ENCODE measurements around the gene GOLT1A. TPM values are rescaled to one million over a fixed set of nuclear protein-coding genes. Genes with fewer than 3 reads are reported as not detected.

The GOLT1A gene
- total and polyA plus RNA-seq, 10 of the 15 experiments (the other 5 are each of a cell fraction or from before 2014, with no cell fraction given) = 0.09 to 0.46 TPM; not detected in 8

DNA sequence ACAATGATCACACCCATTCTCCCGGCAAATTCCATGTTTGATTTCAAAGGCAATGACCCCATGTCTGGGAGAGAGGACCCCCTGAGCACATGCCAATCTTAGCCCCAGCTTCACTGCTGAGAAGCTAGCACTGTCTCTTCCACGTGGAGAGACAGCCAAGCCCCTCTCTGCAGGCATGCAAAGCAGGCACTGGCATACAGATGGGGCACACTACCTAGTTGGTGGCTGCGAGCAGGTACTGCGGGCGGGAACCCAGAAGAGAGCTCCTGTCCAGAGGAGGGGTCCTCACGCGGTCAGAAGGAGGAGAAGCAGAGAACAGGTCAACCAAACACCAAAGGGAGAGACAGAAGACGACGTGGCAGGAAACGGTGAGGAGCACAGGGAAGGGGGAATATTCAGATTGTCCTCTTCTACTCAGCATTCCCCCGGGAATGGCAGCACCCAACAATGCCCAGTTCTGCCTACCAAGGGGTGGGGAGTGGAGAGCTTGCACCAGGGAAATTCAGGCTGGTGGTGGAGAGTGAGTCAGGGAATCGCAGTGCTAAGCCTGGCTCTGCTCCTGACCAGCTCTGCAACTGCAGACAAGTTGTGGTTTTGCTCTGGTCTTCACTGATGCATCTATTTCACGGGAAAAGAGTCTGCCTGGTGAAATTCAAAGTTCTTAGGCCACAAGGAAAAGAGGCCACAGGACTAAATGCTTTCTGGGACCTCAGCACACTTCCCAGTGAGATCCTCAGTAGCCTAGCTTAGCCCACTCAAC lies 48.1 kb upstream of the GOLT1A start:
- no TSS peak for BruUV-seq (replicated peaks)
- ChIA-PET POLR2A (interaction anchor here (0.6 kb wide), 1 partner anchor 51 kb away, joined by 4 read pairs; no protein-coding TSS in a partner anchor), CTCF (interaction anchor here (0.7 to 5.5 kb wide), 4 partner anchors 101 to 137 kb away, joined by 3 to 24 read pairs (median 3); no protein-coding TSS in a partner anchor), SMC1A (ENCODE audit: uncharacterized antibody, unreplicated experiment) (interaction anchor here (1.4 to 8.4 kb wide), 2 partner anchors 31 to 100 kb away, joined by 3 to 86 read pairs; partner anchors contain the start of gene PLEKHA6), RAD21 (ENCODE audit: unreplicated experiment) (interaction anchor here (1.6 to 4.8 kb wide), 2 partner anchors 25 to 100 kb away, joined by 3 to 57 read pairs; partner anchors contain the start of gene PLEKHA6)
- no peak for FAIRE-seq
- ATAC-seq = no peak
- Histone ChIP-seq H3K79me2 (ENCODE audit: control insufficient read depth, insufficient read depth, low read length) (no peaks in the 10 kb centered on the region), H3K4me2 (ENCODE audit: control insufficient read depth, insufficient read depth) (no peak overlapping the region), H2AFZ (ENCODE audit: control insufficient read depth, low read depth, low read length) (no peak overlapping the region), H3K27ac (ENCODE audit: control insufficient read depth, insufficient read depth) (no peak overlapping the region), H3K36me3 (ENCODE audit: control insufficient read depth in 2 of 2, insufficient read depth in 2 of 2, low read length in 1 of 2) (no peaks in the 10 kb centered on the region), H3K9ac (ENCODE audit: control insufficient read depth, insufficient read depth, low read length) (no peak overlapping the region), H3K4me3 (no peak overlapping the region), H3K9me3 (replicated peaks; ENCODE audit: control insufficient read depth, insufficient read depth, low read length) (no peaks in the 10 kb centered on the region), H4K20me1 (ENCODE audit: control insufficient read depth, insufficient read depth) (no peaks in the 10 kb centered on the region; the same call in 1 of the 2 replicates), H3K27me3 (replicated peaks in 1 of 2; ENCODE audit: control insufficient read depth in 2 of 2, insufficient read depth in 2 of 2, low read length in 1 of 2) (peaks cover 2 to 8% of the 10 kb centered on the region in 2 experiments; a peak in 3 of 4 replicates), H3K4me1 (ENCODE audit: control insufficient read depth, insufficient read depth, low read length) (no peaks in the 10 kb centered on the region)
- intact Hi-C loops (cut with micrococcal nuclease; ENCODE audit: unreplicated experiment) (no loop called here), in situ Hi-C loops (cut with MboI) (no loop called here)
- 23% methylated on average over 13 of the region's 13 CpGs for WGBS (ENCODE audit: insufficient coverage, insufficient replicate concordance, low lambda C conversion rate, missing lambda C conversion rate)
- DNase-seq (ENCODE audit: low read depth, low spot score) = no peak
- TF ChIP-seq, protein P1, sequence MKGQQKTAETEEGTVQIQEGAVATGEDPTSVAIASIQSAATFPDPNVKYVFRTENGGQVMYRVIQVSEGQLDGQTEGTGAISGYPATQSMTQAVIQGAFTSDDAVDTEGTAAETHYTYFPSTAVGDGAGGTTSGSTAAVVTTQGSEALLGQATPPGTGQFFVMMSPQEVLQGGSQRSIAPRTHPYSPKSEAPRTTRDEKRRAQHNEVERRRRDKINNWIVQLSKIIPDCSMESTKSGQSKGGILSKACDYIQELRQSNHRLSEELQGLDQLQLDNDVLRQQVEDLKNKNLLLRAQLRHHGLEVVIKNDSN (IDR thresholded peaks at IDR 0.05; ENCODE audit: borderline replicate concordance, extremely low read length, insufficient read depth, low read depth, low read length) = no peak
- TF ChIP-seq ZZZ3 (IDR thresholded peaks at IDR 0.05; ENCODE audit: control insufficient read depth, insufficient read length, low read depth) = no peak
- TF ChIP-seq, protein P2, sequence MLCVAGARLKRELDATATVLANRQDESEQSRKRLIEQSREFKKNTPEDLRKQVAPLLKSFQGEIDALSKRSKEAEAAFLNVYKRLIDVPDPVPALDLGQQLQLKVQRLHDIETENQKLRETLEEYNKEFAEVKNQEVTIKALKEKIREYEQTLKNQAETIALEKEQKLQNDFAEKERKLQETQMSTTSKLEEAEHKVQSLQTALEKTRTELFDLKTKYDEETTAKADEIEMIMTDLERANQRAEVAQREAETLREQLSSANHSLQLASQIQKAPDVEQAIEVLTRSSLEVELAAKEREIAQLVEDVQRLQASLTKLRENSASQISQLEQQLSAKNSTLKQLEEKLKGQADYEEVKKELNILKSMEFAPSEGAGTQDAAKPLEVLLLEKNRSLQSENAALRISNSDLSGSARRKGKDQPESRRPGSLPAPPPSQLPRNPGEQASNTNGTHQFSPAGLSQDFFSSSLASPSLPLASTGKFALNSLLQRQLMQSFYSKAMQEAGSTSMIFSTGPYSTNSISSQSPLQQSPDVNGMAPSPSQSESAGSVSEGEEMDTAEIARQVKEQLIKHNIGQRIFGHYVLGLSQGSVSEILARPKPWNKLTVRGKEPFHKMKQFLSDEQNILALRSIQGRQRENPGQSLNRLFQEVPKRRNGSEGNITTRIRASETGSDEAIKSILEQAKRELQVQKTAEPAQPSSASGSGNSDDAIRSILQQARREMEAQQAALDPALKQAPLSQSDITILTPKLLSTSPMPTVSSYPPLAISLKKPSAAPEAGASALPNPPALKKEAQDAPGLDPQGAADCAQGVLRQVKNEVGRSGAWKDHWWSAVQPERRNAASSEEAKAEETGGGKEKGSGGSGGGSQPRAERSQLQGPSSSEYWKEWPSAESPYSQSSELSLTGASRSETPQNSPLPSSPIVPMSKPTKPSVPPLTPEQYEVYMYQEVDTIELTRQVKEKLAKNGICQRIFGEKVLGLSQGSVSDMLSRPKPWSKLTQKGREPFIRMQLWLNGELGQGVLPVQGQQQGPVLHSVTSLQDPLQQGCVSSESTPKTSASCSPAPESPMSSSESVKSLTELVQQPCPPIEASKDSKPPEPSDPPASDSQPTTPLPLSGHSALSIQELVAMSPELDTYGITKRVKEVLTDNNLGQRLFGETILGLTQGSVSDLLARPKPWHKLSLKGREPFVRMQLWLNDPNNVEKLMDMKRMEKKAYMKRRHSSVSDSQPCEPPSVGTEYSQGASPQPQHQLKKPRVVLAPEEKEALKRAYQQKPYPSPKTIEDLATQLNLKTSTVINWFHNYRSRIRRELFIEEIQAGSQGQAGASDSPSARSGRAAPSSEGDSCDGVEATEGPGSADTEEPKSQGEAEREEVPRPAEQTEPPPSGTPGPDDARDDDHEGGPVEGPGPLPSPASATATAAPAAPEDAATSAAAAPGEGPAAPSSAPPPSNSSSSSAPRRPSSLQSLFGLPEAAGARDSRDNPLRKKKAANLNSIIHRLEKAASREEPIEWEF (IDR thresholded peaks at IDR 0.05; ENCODE audit: insufficient replicate concordance, low read depth, low read length) = no peak
- TF ChIP-seq, protein P3, sequence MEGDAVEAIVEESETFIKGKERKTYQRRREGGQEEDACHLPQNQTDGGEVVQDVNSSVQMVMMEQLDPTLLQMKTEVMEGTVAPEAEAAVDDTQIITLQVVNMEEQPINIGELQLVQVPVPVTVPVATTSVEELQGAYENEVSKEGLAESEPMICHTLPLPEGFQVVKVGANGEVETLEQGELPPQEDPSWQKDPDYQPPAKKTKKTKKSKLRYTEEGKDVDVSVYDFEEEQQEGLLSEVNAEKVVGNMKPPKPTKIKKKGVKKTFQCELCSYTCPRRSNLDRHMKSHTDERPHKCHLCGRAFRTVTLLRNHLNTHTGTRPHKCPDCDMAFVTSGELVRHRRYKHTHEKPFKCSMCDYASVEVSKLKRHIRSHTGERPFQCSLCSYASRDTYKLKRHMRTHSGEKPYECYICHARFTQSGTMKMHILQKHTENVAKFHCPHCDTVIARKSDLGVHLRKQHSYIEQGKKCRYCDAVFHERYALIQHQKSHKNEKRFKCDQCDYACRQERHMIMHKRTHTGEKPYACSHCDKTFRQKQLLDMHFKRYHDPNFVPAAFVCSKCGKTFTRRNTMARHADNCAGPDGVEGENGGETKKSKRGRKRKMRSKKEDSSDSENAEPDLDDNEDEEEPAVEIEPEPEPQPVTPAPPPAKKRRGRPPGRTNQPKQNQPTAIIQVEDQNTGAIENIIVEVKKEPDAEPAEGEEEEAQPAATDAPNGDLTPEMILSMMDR (IDR thresholded peaks at IDR 0.05 in 2 of 3, conservative IDR thresholded peaks at IDR 0.05 in 1 of 3; ENCODE audit: control insufficient read depth in 2 of 3, extremely low read depth in 1 of 3, insufficient read depth in 1 of 3, low read depth in 3 of 3, low read length in 3 of 3) = no peak
- TF ChIP-seq CBX5 (IDR thresholded peaks at IDR 0.05; ENCODE audit: low read depth) = no peak
- TF ChIP-seq ATF2 (IDR thresholded peaks at IDR 0.05; ENCODE audit: low read length) = no peak
- TF ChIP-seq, protein P4, sequence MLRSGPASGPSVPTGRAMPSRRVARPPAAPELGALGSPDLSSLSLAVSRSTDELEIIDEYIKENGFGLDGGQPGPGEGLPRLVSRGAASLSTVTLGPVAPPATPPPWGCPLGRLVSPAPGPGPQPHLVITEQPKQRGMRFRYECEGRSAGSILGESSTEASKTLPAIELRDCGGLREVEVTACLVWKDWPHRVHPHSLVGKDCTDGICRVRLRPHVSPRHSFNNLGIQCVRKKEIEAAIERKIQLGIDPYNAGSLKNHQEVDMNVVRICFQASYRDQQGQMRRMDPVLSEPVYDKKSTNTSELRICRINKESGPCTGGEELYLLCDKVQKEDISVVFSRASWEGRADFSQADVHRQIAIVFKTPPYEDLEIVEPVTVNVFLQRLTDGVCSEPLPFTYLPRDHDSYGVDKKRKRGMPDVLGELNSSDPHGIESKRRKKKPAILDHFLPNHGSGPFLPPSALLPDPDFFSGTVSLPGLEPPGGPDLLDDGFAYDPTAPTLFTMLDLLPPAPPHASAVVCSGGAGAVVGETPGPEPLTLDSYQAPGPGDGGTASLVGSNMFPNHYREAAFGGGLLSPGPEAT (IDR thresholded peaks at IDR 0.05; ENCODE audit: low read depth) = no peak
- TF ChIP-seq PAX5 (IDR thresholded peaks at IDR 0.05; ENCODE audit: borderline replicate concordance, low read depth, low read length) = no peak
- TF ChIP-seq BRCA1 (IDR thresholded peaks at IDR 0.05; ENCODE audit: low read depth, low read length) = no peak
- TF ChIP-seq RBBP5 (conservative IDR thresholded peaks at IDR 0.05) = no peak
